ENCODE results near the gene STARD13. TPM values are rescaled to one million over a fixed set of nuclear protein-coding genes. Genes with fewer than 3 reads are reported as not detected.

STARD13 gene
- total RNA-seq, 2 experiments from 2014 or later = not detected

DNA sequence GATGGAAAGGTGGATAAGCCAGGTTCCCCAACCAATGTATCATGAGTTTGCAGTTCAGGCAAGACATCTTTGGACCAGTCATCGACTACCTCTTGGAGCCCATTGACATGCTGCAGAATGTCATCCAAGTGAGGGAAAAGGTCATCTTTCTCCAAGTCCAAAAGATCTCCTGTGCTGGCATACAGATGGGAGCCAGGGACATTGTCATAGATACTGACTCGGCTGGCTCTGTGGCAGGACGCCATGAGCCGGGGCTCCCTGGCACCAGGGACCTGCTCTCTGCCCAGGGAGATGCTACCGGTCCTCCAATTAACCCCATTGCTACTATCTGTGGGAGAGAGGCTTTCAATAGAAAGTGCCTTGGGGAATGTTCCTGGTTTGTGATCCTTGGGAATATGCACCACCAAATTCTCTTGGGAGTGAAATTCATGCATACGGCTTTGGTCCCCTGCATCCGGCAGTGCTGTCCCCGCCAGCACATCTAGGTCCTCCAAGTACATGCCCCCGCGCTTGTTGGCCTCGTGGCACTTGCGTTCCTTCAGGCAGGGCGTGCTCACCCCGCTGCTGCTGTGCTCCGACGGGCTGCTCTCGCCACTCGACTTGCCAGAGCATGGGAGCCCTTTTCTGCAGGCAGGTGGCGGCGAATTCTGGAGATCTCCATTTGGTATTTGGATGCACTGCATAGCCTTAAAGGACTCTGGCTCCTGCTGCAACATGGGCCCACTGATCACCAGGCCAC, 156.3 kb downstream of the STARD13 start:
- Mint-ChIP-seq H3K4me1 (ENCODE audit: low read depth) (no peaks in the 10 kb centered on the region), H3K27ac (no peak overlapping the region), H3K36me3 (ENCODE audit: low read depth) (no peaks in the 10 kb centered on the region), H3K9me3 (ENCODE audit: insufficient read depth) (no peaks in the 10 kb centered on the region), H3K4me3 (no peak overlapping the region), H3K27me3 (ENCODE audit: low read depth) (no peaks in the 10 kb centered on the region)
- DNase-seq (no peak), ATAC-seq (no peak)
- ChIA-PET CTCF (no interaction called here), POLR2A (no interaction called here)

DNA sequence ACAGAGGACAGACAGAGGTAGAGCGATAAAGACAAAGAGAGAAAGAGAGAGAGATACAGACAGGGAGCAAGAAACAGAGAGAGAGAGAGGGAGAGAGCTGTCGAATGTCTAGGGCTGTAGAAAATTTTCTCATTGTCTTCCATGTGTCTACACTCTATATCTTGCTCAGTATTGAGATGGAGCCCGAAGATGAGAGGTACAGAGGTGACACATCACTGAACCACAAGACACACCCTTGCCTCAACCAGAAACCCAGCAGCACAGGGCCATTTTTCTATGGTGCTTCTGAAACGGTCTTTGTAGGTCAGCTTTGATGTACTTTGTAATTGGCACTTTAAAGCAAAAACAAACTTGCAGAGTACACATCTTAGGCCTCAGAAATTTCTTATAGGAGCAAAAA, 157.4 kb downstream of the STARD13 start:
- Mint-ChIP-seq H3K9me3 (ENCODE audit: insufficient read depth) (no peaks in the 10 kb centered on the region), H3K4me1 (ENCODE audit: low read depth) (no peaks in the 10 kb centered on the region), H3K36me3 (ENCODE audit: low read depth) (no peaks in the 10 kb centered on the region), H3K27me3 (ENCODE audit: low read depth) (peaks cover 3% of the 10 kb centered on the region), H3K4me3 (no peak overlapping the region), H3K27ac (no peak overlapping the region)
- DNase-seq (no peak), ATAC-seq (no peak)
- CTCF ChIA-PET = no interaction called here
- POLR2A ChIA-PET = no interaction called here

DNA sequence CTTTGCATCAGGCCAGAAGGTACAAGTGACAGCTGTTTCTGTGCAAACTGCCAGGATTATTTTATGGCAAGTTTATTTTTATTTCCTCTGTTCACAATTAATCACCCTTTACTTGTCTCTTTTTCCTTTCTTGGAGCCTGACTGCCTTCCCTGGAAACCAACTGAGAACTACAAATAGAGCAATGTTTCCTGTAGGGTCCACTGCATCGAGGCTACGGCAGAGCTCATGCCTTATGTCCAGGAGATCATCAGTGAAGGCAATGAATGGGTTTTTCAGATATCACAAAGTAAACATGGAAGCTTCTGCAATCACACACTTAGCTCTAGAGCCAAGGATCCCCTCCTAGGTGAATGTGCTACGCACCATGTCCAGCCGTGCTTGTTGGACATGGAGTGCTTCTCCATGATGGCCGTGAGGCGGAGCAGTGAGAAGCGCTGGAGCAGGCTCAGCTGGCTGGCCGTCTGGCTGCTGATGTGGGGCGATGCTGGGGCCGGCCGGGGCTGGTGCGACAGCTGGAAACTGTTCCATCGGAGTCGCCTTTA, 158.5 kb downstream of the STARD13 start:
- no peak for ATAC-seq
- Mint-ChIP-seq H3K27ac (no peak overlapping the region), H3K9me3 (ENCODE audit: insufficient read depth) (no peaks in the 10 kb centered on the region), H3K4me1 (ENCODE audit: low read depth) (no peaks in the 10 kb centered on the region), H3K36me3 (ENCODE audit: low read depth) (no peaks in the 10 kb centered on the region), H3K4me3 (no peak overlapping the region), H3K27me3 (ENCODE audit: low read depth) (peaks cover 3% of the 10 kb centered on the region)
- no peak for DNase-seq
- CTCF ChIA-PET = no interaction called here
- POLR2A ChIA-PET = no interaction called here

DNA sequence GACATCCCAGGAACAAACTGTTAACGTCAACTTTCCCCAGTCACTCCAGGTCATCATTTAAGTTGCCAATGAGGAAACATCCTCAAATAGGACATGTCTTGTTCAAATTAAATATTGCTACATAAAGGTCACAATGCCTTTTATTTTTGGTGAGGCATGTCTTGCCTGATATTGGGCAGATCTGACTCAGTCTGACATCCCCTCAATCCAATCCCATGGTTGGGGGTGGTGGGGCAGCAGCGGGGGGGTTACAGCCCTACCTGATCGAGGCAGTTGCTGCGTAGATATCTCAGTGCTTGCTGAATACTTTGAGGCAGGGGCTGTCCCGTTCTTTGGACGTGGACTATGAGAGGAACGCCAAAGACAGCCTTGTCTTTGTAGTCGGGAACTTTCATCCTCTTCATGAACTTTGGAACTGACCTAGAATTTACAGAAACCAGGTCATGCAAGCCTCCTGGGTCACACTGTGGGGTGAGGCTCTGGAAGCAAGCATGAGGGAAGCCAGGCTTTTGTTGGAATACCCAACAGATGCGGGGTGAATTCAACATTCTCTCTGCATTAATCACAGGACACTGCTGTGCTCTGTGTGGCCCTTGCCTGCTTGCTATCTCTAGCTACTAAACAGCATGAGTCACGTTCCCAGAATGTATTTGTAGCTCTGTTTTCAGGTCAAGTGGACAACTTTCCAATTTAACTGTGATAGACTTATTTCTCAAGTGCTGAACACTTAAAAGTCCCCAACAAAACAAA, 159.6 kb downstream of the STARD13 start:
- no peaks in the 10 kb centered on the region for H3K36me3 Mint-ChIP-seq (ENCODE audit: low read depth)
- H3K4me3 Mint-ChIP-seq = no peak overlapping the region
- DNase-seq = no peak
- H3K27ac Mint-ChIP-seq = no peak overlapping the region
- ChIA-PET POLR2A (no interaction called here), CTCF (no interaction called here)
- no peak for ATAC-seq
- no peaks in the 10 kb centered on the region for H3K9me3 Mint-ChIP-seq (ENCODE audit: insufficient read depth)
- H3K4me1 Mint-ChIP-seq (ENCODE audit: low read depth) = no peaks in the 10 kb centered on the region
- H3K27me3 Mint-ChIP-seq (ENCODE audit: low read depth) = peaks cover 3% of the 10 kb centered on the region

DNA sequence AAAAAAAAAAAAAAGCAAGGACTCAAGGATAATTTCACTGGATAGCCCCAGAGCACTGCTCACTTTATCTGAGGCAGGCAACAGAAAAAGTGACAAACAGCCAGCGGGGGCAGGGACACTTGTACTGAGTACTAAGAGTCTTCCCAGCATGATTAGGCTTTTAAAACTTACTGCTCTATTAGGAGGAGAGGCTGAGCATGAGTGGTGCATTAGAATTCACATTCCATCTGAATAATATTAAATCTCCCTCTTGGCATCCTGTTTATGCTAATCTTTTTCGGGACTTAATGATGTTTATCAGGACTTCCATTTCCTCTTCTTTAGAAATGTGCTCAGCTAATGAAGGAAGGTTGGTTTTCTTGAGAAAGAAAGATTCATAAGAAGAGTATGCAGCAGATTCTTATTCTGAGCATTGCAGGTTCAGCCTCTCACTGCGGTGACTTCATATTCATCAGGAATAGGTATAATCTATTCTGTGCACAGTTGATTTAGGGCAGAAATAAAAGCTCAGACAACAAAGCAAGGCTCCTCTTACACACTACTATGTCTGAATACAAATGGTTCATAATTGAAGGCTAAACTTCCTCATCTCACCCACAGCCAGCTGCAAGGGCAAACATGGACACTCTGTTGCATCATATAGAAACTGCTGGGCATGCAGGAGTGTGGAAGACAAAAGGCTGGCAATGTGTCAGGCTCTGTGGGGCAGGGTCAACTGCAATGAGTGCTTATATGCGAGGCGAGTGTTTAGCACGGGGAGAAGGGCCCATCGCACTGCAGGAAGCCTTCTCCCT, 162.3 kb downstream of the STARD13 start:
- H3K27me3 Mint-ChIP-seq (ENCODE audit: low read depth) = peaks cover 3% of the 10 kb centered on the region
- ChIA-PET CTCF (no interaction called here), POLR2A (no interaction called here)
- H3K9me3 Mint-ChIP-seq (ENCODE audit: insufficient read depth) = no peaks in the 10 kb centered on the region
- no peaks in the 10 kb centered on the region for H3K36me3 Mint-ChIP-seq (ENCODE audit: low read depth)
- H3K4me3 Mint-ChIP-seq = no peak overlapping the region
- DNase-seq = no peak
- ATAC-seq = no peak
- no peak overlapping the region for H3K27ac Mint-ChIP-seq
- no peaks in the 10 kb centered on the region for H3K4me1 Mint-ChIP-seq (ENCODE audit: low read depth)

DNA sequence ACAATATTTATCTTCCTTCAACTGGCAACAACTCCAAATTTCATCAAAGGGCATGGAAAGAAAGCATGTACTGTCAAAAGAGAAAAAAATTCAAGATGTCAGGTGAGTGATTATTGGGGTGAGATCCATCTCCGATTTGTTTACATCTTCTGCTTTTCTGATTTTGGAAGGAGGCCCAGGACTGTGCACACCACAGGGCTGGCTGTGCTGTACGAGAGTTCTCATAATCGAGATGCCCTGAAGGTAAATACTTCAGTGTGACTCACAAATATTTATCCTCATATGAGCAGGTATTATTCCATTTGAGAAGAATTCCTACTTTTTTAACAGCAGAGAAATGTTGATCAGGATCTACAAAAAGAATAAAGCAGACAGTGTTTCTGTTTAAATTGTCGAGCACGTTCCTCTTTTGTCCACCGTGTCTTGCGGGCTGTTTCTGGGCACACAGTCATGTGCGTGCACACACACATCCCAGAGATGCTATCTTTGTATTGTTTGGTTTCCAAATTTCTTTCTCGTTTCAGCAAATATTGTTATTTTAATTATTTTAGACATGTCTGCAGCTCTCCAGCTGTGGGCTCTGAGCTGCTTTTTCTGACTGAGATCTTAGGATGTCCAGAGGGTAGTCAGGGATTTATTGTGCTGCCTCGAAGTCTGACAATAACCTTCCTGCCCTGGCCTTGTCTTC, 165.6 kb downstream of the STARD13 start:
- H3K4me1 Mint-ChIP-seq (ENCODE audit: low read depth) = no peaks in the 10 kb centered on the region
- ChIA-PET POLR2A (interaction anchor here (0.6 kb wide), 1 partner anchor 1197 kb away, joined by 4 read pairs; no protein-coding TSS in a partner anchor), CTCF (interaction anchor here (1.2 kb wide), 1 partner anchor 8 kb away, joined by 3 read pairs; no protein-coding TSS in a partner anchor)
- no peak overlapping the region for H3K27ac Mint-ChIP-seq
- DNase-seq = no peak
- no peak for ATAC-seq
- H3K9me3 Mint-ChIP-seq (ENCODE audit: insufficient read depth) = no peaks in the 10 kb centered on the region
- no peak overlapping the region for H3K4me3 Mint-ChIP-seq
- no peaks in the 10 kb centered on the region for H3K36me3 Mint-ChIP-seq (ENCODE audit: low read depth)
- peaks cover 3% of the 10 kb centered on the region for H3K27me3 Mint-ChIP-seq (ENCODE audit: low read depth)

DNA sequence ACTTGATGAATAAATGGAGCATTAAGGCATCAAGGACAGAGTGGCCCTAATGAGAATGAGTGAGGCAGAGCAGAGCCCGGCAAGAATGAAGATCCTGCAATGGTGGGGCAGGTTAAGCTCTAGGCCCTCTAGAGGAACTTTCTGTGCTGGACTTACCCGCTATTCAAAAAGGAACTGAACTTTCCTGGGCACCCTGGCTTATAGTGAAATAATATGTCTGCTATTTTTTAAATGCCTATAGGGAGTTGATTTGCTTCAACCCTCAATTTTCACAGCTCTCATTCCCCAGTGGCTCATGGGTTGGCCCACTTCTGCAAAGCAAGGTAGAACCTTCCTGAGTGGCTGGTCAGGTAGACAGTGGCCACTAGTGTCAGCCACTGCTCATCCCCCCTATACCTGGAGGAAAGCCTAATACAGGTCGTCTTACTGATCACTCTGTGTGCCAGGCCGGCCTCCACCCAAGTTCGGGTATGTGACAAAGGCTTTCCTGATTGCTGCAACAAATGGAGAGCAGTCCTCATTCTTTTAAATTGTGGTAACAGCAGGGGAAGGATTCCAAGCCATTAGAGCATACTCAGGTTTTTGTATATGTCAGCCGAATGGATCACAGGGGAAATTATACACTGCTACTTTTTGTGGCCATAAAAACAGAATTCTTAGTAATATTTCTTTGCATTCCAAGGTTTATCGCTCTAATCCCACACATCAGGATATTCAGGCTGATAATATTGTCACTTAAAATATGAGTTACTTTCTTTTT, 166.4 kb downstream of the STARD13 start:
- ChIA-PET CTCF (no interaction called here), POLR2A (no interaction called here)
- H3K27me3 Mint-ChIP-seq (ENCODE audit: low read depth) = peaks cover 3% of the 10 kb centered on the region

DNA sequence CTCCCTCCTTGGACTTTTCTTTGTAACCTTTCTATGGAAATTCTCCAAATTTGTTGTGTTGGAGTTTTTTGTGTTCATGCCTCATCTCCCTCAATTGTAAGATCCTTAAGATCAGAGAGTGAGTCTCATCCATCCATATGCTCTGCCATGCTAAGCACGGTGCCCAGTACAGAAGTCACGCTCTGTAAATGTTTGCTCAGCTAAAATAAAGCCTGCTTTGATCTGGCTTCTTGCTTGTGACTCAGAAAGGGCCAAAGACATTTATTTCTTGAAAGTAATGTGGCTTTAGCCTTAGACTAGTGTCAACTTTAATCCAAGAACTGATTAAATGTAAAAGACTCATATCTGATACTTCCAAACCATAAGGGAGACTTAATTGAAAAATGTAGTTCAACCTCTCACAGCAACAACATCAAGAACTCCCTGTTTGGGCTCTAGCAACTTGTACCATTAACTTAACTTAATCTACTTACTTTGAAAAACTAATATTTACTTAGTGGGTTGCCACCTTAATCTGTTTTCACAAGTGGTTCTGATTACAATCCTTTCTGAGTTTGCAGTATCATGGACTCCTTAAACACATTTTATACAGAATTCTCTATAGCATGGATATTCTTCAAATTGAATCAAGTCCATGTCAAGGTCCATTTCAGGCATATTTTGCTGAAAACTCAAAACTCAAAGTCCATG, 169.1 kb downstream of the STARD13 start:
- Mint-ChIP-seq H3K27ac (no peak overlapping the region), H3K9me3 (ENCODE audit: insufficient read depth) (no peaks in the 10 kb centered on the region), H3K27me3 (ENCODE audit: low read depth) (no peaks in the 10 kb centered on the region), H3K4me3 (no peak overlapping the region), H3K36me3 (ENCODE audit: low read depth) (no peaks in the 10 kb centered on the region), H3K4me1 (ENCODE audit: low read depth) (no peaks in the 10 kb centered on the region)
- DNase-seq (no peak), ATAC-seq (no peak)
- ChIA-PET POLR2A (no interaction called here), CTCF (no interaction called here)

More for the DNA sequence above, 166.4 kb downstream of the STARD13 start:
- ATAC-seq = no peak
- no peak overlapping the region for H3K27ac Mint-ChIP-seq
- H3K36me3 Mint-ChIP-seq (ENCODE audit: low read depth) = no peaks in the 10 kb centered on the region
- no peak overlapping the region for H3K4me3 Mint-ChIP-seq
- no peaks in the 10 kb centered on the region for H3K9me3 Mint-ChIP-seq (ENCODE audit: insufficient read depth)
- no peaks in the 10 kb centered on the region for H3K4me1 Mint-ChIP-seq (ENCODE audit: low read depth)
- DNase-seq = no peak

DNA sequence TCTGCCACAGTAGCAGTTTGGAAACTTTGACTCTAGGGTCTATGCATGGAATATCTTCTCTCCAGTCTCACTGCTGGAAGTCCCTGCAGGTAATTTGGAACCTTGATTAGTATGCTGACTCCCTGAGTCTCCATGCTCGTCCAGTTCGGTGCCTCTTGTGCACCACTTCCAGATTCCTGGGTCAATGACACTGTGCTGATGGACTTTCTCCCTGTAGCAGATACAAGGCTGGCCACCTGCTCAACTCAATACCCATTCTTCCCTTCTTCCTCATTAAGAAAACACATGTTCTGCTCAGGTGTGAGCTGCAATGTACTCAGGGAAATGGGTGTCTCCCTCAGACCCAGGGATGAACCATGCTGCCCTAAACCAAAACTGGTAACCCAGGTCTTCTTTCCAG, 170.3 kb downstream of the STARD13 start:
- no peak for DNase-seq
- no peaks in the 10 kb centered on the region for H3K9me3 Mint-ChIP-seq (ENCODE audit: insufficient read depth)
- ChIA-PET POLR2A (no interaction called here), CTCF (no interaction called here)
- no peaks in the 10 kb centered on the region for H3K27me3 Mint-ChIP-seq (ENCODE audit: low read depth)
- H3K4me1 Mint-ChIP-seq (ENCODE audit: low read depth) = no peaks in the 10 kb centered on the region
- H3K4me3 Mint-ChIP-seq = no peak overlapping the region
- ATAC-seq = no peak
- no peaks in the 10 kb centered on the region for H3K36me3 Mint-ChIP-seq (ENCODE audit: low read depth)
- no peak overlapping the region for H3K27ac Mint-ChIP-seq

DNA sequence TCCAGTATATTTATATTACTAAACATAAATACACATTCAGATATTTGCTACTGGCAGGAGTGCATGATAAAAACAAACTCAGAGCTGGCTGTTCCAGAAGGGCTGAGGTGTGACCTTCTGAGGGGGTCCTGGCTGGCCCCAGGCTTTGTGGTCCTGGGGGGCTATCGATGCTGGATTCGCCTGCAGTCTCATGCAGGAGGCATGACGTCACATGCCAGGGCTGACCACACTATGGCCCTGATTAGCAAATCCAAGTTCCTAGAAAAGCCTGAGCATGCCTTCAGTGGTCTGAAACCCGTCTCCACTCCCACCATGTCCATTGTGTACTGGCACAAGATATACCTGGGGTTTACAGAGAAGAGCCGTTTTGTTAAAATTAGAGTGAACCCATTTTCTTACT, 171.4 kb downstream of the STARD13 start:
- ChIA-PET POLR2A (no interaction called here), CTCF (no interaction called here)
- Mint-ChIP-seq H3K4me1 (ENCODE audit: low read depth) (no peaks in the 10 kb centered on the region), H3K9me3 (ENCODE audit: insufficient read depth) (no peaks in the 10 kb centered on the region), H3K4me3 (no peak overlapping the region), H3K36me3 (ENCODE audit: low read depth) (no peaks in the 10 kb centered on the region), H3K27me3 (ENCODE audit: low read depth) (no peaks in the 10 kb centered on the region), H3K27ac (no peak overlapping the region)
- ATAC-seq (no peak), DNase-seq (no peak)

DNA sequence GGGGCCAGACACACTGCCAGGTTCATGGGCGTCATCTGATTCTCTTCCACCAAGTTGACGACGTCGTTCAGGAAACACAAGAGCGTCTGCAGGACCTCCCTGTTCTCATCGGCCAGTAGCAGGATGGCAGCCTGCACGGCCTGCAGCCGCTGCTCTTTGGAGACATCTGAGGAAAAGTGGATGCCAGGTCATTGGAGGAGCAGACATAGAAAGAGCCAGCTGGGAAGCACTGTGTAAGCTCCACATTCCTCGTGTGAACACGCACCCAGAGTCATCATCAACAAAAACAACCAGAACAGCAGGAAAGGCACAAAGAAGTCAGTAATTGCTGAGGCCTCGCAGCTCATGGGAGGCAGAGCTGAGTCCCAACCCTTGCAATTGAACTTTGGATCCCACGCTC, 172.8 kb downstream of the STARD13 start:
- Mint-ChIP-seq H3K4me1 (ENCODE audit: low read depth) (no peaks in the 10 kb centered on the region), H3K27ac (no peak overlapping the region), H3K27me3 (ENCODE audit: low read depth) (peaks cover 4% of the 10 kb centered on the region), H3K4me3 (no peak overlapping the region), H3K9me3 (ENCODE audit: insufficient read depth) (no peaks in the 10 kb centered on the region), H3K36me3 (ENCODE audit: low read depth) (no peaks in the 10 kb centered on the region)
- ATAC-seq (no peak), DNase-seq (no peak)
- ChIA-PET CTCF (no interaction called here), POLR2A (no interaction called here)
